CD1c-positive myeloid dendritic cell (primary cell): ENCODE data around the gene MUC21.
"Not testable (repeated sequence)": the region's sequence is repeated elsewhere in the genome, so short reads cannot be mapped to it uniquely, and the experiment has no call there.

Experiments
- DNase-seq: peaks from one replicate; pipeline ENCODE4 v3.0.0-alpha.2; 2016; ENCODE audit errors: extremely low spot score

MUC21 gene

DNA sequence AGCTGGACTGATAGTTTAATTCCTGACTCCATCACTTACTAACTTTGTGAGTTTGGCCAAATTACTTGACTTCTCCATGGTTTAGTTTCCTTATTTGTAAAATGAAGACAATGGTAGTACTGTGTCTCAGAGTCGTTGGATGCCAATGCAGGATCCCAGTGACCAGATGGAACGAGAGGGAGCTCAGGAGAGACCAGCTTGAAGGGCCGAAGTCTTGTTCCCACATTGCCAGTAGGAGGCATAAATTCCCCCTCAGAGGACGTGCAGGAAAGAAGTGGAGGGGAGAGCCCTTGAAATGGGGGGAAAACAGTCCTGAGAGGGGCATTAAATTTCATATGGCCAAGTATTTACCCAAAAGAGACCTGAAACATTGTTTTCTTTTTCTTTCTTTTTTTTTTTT lies 24.6 kb downstream of the MUC21 start:
- no peak for DNase-seq

DNA sequence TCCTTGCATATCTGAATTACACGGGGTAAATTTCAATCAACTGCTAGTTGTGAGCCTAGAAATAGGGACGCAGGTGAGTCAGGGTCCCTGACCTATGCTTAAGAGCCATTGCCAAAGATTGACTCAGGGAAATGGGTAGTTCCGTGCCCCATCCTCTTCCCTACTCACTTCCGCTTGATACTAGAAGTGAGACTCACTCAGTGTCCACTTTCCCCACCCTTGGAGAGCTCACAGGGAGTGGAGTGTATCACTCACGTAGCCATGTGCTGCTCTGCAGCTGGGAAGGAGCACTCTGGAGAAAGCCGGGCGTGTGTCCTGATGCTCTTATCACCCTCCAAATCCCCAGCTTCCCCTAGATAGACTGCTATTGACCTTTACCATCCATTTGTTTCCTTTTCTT lies 26.2 kb downstream of the MUC21 start:
- no peak for DNase-seq

DNA sequence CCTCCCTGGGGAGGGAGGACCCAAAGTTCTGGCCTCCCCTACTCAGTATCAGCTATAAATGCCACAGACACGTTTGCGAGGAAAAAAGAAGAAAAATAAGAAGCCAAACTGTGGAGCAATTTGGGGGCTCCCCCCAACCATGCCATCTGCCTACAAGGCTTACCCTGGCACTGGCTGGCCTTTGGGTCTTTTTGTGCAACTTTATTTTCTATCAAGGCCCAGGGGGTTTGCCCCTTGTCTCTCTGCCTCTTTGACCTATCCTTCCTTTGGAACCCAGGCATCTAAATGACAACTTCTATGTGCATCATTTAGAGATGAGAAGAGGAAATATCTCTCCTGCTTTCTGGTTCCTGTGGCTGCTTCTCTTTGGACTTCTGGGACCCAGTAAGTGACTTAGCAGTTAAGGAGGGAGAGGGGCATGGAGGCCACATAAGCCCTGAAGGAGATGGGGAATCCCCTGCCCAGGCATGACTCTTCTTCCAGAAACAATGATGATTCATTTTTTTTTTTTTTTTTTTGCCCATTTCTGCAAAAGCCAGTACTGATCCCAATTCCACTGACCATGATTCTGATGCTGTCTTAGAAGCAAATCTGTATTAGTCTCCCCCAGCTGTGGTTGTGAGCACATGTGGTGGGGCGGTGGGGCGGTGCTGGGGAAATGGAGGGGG lies 27.0 kb downstream of the MUC21 start, which contains the start of gene MUC22:
Gene MUC22 (plus strand): TSS at position 82 of the 668 bp plus-strand sequence. CDS start 233 bp downstream, at position 315.
- DNase-seq: peak; percentile 10

DNA sequence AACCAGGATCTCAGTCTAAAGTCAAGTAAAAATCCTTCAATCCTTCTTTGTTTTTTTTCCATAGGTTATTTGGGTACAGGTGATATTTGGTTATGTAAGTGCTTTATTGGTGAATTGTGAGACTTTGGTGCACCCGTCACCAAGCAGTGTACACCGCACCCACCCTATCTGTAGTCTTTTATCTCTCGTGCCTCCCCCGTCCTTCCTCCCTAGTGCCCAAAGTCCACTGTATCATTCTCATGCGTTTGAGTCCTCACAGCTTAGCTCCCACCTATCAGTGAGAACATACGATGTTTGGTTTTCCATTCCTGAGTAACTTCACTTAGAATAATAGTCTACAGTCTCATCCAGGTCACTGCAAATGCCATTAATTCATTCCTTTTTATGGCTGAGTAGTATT lies 27.6 kb downstream of the MUC21 start:
- DNase-seq: no peak

DNA sequence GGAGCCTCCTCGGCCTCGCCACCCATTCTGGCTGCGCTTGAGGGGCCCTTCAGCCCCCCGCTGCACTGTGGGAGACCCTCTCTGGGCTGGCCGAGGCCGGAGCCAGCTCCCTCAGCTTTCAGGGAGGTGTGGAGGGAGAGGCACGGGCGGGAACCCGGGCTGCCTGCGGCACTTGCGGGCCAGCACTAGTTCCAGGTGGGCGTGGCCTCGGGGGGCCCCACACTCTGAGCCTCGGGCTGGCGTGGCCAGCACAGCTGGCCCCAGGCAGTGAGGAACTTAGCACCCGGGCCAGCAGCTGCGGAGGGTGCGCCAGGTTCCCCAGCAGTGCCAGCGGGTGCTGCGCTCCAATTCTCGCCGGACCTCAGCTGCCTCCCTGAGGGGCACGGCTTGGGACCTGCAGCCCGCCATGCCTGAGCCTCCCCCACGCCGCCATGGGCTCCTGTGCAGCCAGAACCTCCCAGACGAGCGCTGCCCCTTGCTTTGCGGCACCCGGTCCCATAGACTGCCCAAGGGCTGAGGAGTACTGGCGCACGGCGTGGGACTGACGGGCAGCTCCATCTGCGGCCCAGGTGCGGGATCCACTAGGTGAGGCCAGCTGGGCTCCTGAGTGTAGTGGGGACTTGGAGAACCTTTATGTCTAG lies 33.3 kb downstream of the MUC21 start:
- DNase-seq: no peak

DNA sequence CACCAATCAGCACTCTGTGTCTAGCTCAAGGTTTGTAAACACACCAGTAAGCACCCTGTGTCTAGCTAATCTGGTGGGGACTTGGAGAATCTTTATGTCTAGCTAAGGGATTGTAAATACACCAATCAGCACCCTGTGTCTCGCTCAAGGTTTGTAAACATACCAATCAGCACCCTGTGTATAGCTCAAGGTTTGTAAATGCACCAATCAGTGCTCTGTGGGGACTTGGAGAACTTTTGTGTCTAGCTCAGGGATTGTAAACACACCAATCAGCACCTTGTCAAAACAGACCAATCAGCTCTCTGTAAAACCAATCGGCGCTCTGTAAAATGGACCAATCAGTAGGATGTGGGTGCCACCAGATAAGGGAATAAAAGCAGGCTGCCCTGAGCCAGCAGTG lies 33.9 kb downstream of the MUC21 start:
- not testable (repeated sequence) for DNase-seq

DNA sequence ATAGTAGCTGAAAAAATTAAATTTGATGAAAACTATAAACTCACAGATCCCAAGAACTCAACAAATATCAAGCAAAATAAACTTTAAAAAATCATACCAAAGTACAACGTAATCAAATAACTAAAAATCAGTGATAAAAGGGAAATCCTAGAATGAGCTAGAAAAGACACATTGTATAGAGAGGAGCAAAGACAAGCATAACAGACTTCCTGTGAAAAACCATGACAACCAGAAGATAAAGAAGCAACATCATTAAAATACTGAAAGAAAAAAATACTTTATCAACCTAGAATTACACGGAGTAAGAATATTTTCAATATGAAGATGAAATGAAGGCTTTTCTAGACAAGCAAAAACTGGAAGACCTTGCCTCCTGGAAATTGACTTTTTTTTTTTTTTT lies 36.5 kb downstream of the MUC21 start:
- no peak for DNase-seq

DNA sequence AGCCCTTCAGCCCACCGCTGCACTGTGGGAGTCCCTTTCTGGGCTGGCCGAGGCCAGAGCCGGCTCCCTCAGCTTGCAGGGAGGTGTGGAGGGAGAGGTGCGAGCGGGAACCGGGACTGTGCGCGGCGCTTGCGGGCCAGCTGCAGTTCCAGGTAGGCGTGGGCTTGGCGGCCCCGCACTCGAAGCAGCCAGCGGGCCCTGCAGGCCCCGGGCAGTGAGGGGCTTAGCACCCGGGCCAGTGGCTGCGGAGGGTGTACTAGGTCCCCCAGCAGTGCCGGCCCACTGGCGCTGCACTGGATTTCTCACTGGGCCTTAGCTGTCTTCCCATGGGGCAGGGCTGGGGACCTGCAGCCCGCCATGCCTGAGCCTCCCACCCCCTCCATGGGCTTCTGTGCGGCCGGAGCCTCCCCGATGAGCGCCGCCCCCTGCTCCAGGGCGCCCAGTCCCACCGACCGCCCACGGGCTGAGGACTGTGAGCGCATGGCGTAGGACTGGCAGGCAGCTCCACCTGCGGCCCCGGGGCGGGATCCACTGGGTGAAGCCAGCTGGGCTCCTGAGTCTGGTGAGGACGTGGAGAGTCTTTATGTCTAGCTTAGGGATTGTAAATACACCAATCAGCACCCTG lies 37.2 kb downstream of the MUC21 start:
- not testable (repeated sequence) for DNase-seq

DNA sequence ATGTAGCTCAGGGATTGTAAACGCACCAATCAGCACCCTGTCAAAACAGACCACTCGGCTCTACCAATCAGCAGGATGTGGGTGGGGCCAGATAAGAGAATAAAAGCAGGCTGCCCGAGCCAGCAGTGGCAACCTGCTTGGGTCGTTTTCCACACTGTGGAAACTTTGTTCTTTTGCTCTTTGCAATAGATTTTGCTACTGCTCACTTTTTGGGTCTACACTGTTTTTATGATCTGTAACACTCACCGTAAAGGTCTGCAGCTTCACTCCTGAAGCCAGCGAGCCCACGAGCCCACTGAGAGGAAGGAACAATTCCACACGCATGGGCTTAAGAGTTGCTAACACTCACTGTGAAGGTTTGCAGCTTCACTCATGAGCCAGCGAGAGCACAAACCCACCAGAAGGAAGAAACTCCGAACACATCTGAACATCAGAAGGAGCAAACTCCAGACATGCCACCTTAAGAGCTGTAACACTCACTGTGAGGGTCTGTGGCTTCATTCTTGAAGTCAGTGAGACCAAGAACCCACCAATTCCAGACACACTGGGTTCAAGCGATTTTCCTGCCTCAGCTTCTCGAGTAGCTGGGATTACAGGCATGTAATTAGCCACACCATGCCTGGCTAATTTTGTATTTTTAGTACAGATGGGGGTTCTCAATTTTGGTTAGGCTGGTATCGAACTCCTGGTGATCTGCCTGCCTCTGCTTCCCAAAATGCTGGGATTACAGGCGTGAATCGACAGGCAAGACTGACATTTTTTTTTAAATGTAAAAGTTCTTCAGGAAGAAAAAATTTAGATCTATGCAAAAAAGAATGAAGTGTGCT lies 38.4 kb downstream of the MUC21 start:
- DNase-seq: not testable (repeated sequence)

DNA sequence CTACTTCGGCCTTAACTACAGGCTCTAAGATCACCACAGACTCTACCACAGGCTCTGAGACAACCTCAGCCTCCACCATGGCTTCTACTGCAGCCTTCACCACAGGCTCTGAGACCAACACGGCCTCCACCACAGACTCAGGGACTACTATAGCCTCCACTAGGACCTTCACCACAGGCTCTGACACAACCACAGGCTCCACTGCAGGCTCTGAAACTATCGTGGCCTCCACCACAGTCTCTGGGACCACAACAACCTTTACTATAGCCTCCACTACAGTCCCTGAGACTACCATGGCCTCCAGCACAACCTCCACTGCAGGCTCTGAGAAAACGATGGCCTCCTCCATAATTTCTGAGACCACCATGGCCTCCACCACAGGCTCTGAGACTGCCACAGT lies 42.1 kb downstream of the MUC21 start:
- DNase-seq: no peak

DNA sequence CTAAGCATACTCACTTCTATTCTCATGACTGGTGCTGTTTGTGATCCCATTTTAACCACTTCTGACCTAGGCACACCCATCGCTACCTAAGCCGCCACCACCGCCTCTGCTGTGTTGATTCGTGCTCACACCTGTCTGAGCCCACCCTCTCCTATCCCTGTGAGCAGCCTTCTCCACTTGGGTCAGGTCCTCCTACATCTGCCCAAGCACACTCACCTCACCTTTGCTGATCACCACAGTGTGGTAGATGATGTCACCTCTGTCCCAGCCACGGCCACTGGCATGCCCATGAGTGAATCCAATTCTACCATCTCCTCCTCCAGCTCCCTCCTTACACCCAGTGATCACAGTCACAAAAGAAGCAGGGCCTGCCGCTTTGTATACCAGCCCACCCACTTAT lies 47.6 kb downstream of the MUC21 start:
- DNase-seq: no peak

DNA sequence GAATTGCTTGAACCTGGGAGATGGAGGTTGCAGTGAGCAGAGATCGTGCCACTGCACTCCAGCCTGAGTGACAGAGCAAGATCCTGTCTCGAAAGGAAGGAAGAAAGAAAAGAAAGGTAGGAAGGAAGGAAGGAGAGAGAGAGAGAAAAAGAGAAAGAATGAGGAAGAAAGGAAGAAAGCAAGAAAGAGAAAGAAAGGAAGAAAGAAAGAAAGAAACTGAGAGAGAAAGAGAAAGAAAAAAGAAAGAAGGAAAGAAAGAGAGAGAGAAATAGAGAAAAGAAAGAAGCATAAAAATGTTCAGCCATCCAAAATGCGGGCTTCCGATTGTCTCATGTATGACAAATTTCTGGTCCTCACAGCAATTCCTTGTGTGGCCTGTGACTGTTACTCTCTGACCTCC lies 49.6 kb downstream of the MUC21 start:
- DNase-seq: no peak

DNA sequence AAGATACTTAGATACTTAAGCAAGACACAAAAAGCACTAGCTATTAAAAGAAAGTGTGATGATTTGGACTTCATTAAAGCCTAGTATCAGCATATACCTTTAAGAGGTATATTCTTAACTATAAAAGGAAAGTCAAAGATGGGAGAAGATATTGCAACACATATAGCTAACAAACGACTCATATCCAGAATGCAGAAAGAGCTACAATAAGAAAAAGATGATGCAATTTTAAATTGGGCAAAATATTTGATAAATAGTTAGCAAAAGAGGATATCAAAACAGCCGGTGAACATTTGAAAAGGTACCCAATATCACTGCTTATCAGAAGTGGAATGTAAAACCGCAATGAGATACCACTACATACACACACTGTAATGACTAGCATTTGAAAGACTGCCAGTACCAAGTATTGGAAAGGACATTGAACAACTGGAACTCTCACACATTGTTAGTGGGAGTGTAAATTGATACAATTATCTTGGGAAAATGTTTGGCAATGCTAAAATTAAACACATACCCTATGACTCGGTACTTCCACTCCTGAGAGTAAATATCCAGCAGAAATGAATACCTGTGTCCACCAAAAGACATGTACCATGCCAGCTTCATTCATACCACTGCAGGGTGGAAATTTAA lies 52.5 kb downstream of the MUC21 start:
- no peak for DNase-seq

DNA sequence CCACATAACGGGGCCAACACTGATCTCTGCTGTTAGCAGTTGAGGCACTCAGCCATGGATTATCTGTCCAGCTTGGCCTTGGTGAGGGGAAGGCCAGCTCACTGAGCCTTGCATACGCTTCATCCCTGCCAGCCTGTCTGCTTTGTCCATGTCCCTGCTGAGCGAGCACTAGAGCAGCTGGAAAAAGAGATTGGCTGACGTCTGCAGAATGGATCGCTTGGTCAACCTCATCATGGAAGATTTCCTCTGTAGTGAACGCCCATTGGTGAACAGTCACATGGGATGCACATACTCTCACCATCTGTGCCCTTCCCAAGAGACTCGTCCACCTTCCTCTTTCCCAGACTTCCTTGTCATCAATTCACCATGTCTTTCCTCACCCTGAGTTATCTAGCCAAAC lies 53.7 kb downstream of the MUC21 start:
- DNase-seq: no peak

DNA sequence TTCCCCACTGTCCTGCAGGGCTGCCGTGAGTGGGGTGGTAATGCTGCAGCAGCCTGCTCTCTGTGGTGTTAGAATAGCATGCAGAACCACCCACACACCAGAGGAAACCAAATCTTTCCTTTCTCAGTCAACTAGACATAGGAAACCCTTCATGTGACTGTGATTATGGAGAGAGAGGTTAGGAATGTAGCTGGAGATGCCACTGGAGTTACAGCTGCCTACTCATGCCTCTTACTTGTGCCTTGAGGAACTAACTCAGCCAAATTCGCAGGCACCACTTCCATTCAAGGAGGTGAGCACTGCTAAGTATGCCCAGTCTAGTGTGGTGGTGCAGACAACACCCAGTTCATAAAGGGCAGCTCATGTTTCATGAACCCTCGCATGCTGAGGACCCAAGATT lies 54.2 kb downstream of the MUC21 start:
- no peak for DNase-seq

DNA sequence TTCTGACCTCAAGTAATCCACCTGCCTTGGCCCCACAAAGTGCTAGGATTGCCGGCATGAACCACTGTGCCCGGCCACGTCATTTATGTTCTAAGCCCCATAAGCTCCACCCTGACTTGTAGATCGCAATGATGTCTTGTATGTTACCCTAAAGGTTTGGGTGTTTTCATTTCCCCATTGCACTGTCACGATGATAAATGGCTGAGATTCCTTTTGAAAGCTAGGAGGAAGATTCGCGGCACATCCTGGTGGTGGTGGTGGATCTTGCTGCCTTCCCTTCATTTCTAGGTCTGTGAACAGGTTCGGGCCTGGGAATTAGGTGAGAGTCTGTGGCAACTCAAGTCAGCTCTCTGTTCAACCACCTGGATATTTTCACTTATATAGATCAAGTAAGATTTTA lies 55.0 kb downstream of the MUC21 start:
- no peak for DNase-seq
